HCT116 (cell line): ENCODE data around the gene NPM3. TPM values are rescaled to one million over a fixed set of nuclear protein-coding genes. Genes with fewer than 3 reads are reported as not detected.

Source experiments
- ATAC-seq: fragments of 200-7000 bp; cut with Tn5 transposase; 2 replicates; pipeline ENCODE4 v1.9.1; 2020; ENCODE audit warnings: mild to moderate bottlenecking, moderate library complexity
- BruUV-seq: library from RNA; stranded (reverse); fragments of 400-500 nt; replicated peaks from 2 replicates; lab custom pipeline; 2021; lab: Mats Ljungman, UMichigan
- CTCF ChIA-PET: fragments of 300-600 bp; sonication (Branson Sonifier 250); formaldehyde crosslinking; loops from one replicate; lab custom pipeline; 2021; ENCODE audit warnings: antibody characterized with exemption; lab: Charles Lee
- POLR2A ChIA-PET: fragments of 300-600, 350-600 bp; sonication (Branson Sonifier 250); formaldehyde crosslinking; loops from one replicate; lab custom pipeline; 2021; ENCODE audit warnings: antibody characterized with exemption; lab: Charles Lee
- RAD21 ChIA-PET, 2 experiments: fragments of 300-600 bp; sonication (Branson Sonifier 250); formaldehyde crosslinking; loops; one replicate each; lab custom pipeline; 2023; ENCODE audit warnings: low total read pairs in 2 of 2; ENCODE audit not compliant: uncharacterized antibody in 2 of 2, unreplicated experiment in 2 of 2, low non-redundant PET in 1 of 2; lab: Charles Lee
- DNase-seq: peaks from one replicate; pipeline ENCODE4 v3.0.0-alpha.2; 2010; ENCODE audit warnings: low read depth, low spot score
- H2AFZ ChIP-seq: fragments of 200-600 bp; shearing (Covaris generic), sonication (generic); 2 replicates; pipeline ENCODE4 v1.6.1; 2017; ENCODE audit warnings: low read depth, mixed run types, mixed read lengths, antibody characterized with exemption, low read length; ENCODE audit not compliant: poor library complexity, severe bottlenecking
- H3K27ac ChIP-seq: 2 replicates; pipeline ENCODE4 v1.5.1; 2012; ENCODE audit warnings: low read depth, low read length
- H3K27me3 ChIP-seq: fragments of 200-600 bp; sonication (generic); 2 replicates; pipeline ENCODE4 v1.6.1; 2016; ENCODE audit warnings: mixed run types, low read length, mixed read lengths; ENCODE audit not compliant: insufficient read depth
- H3K36me3 ChIP-seq, 2 experiments: fragments of 200-500 bp in 1 of 2; fragments of 200-600 bp in 1 of 2; sonication (Bioruptor generic) in 1 of 2; sonication (generic) in 1 of 2; 2 replicates each; pipeline versions ENCODE4 v1.5.1 to v1.6.1; 2014 to 2016; ENCODE audit warnings: low read length in 2 of 2, inconsistent platforms in 1 of 2, mixed read lengths in 1 of 2, mixed run types in 1 of 2; ENCODE audit not compliant: insufficient read depth in 2 of 2, control insufficient read depth in 1 of 2
- H3K4me1 ChIP-seq, 2 experiments: fragments of 200-600 bp in 1 of 2; sonication (generic) in 1 of 2; 2 replicates each; pipeline versions ENCODE4 v1.5.1 to v1.6.1; 2012 to 2017; ENCODE audit warnings: low read length in 2 of 2, inconsistent platforms in 1 of 2, mild to moderate bottlenecking in 1 of 2, mixed read lengths in 1 of 2, mixed run types in 1 of 2, moderate library complexity in 1 of 2; ENCODE audit not compliant: insufficient read depth in 2 of 2, control insufficient read depth in 1 of 2
- H3K4me2 ChIP-seq: fragments of 200-600 bp; sonication (generic); 2 replicates; pipeline ENCODE4 v1.6.1; 2017; ENCODE audit warnings: mixed run types, low read length, mixed read lengths
- H3K4me3 ChIP-seq, 2 experiments: fragments of 200-600 bp in 1 of 2; sonication (generic) in 1 of 2; replicated peaks in 1 of 2; 2 replicates each; pipeline ENCODE4 v1.5.1; 2011 to 2016; ENCODE audit warnings: low read length in 2 of 2, control low read depth in 1 of 2, low read depth in 1 of 2, mild to moderate bottlenecking in 1 of 2, mixed read lengths in 1 of 2, mixed run types in 1 of 2
- H3K79me2 ChIP-seq: fragments of 200-600 bp; sonication (generic); 2 replicates; pipeline ENCODE4 v1.6.1; 2017; ENCODE audit warnings: mild to moderate bottlenecking, mixed run types, low read length, moderate library complexity, mixed read lengths; ENCODE audit not compliant: insufficient read depth
- H3K9ac ChIP-seq: fragments of 200-600 bp; sonication (generic); 2 replicates; pipeline ENCODE4 v1.6.1; 2016; ENCODE audit warnings: low read length, mixed read lengths
- H3K9me2 ChIP-seq: fragments of 200-600 bp; sonication (generic), shearing (Covaris generic); 2 replicates; pipeline ENCODE4 v1.6.1; 2017; ENCODE audit warnings: mixed run types, mild to moderate bottlenecking, moderate library complexity; ENCODE audit not compliant: insufficient read depth
- H3K9me3 ChIP-seq, 2 experiments: fragments of 200-500 bp in 1 of 2; fragments of 200-600 bp in 1 of 2; sonication (Bioruptor generic) in 1 of 2; sonication (generic) in 1 of 2; 2 replicates each; pipeline ENCODE4 v1.6.1; 2014 to 2017; ENCODE audit warnings: low read length in 2 of 2, mixed read lengths in 2 of 2, inconsistent platforms in 1 of 2, low read depth in 1 of 2, mild to moderate bottlenecking in 1 of 2, mixed run types in 1 of 2, moderate library complexity in 1 of 2; ENCODE audit not compliant: control insufficient read depth in 1 of 2, insufficient read depth in 1 of 2
- H4K20me1 ChIP-seq: fragments of 200-600 bp; sonication (generic), shearing (Covaris generic); 2 replicates; pipeline ENCODE4 v1.6.1; 2017; ENCODE audit warnings: mixed run types, mild to moderate bottlenecking, moderate library complexity; ENCODE audit not compliant: insufficient read depth
- CBX3 ChIP-seq: IDR thresholded peaks from 2 replicates; pipeline ENCODE4 v1.6.1; 2012; ENCODE audit warnings: low read depth
- CEBPB ChIP-seq: IDR thresholded peaks from 2 replicates; pipeline ENCODE4 v1.6.1; 2012; ENCODE audit warnings: low read depth
- EGR1 ChIP-seq: IDR thresholded peaks from 2 replicates; pipeline ENCODE4 v1.6.1; 2012; ENCODE audit warnings: low read depth
- ELF1 ChIP-seq: IDR thresholded peaks from 2 replicates; pipeline ENCODE4 v1.6.1; 2012; ENCODE audit warnings: low read depth, borderline replicate concordance
- EZH2 ChIP-seq: fragments of 200-600 bp; sonication (generic); IDR thresholded peaks from 2 replicates; pipeline ENCODE4 v1.6.1; 2017; ENCODE audit warnings: antibody characterized with exemption, mixed run types
- EZH2phosphoT487 ChIP-seq: fragments of 200-600 bp; IDR thresholded peaks from 2 replicates; pipeline ENCODE4 v1.6.1; 2018; ENCODE audit warnings: antibody characterized with exemption, borderline replicate concordance
- FOSL1 ChIP-seq: IDR thresholded peaks from 2 replicates; pipeline ENCODE4 v1.6.1; 2012; ENCODE audit warnings: low read depth
- JUND ChIP-seq: IDR thresholded peaks from 2 replicates; pipeline ENCODE4 v1.6.1; 2012
- SIN3A ChIP-seq: IDR thresholded peaks from 2 replicates; pipeline ENCODE4 v1.6.1; 2012; ENCODE audit warnings: low read depth
- SP1 ChIP-seq: IDR thresholded peaks from 2 replicates; pipeline ENCODE4 v1.6.1; 2012; ENCODE audit warnings: low read depth
- SRF ChIP-seq: IDR thresholded peaks from 2 replicates; pipeline ENCODE4 v1.6.1; 2012; ENCODE audit warnings: low read depth
- TCF7L2 ChIP-seq: IDR thresholded peaks from 2 replicates; pipeline ENCODE4 v1.7.0; 2011; ENCODE audit warnings: borderline replicate concordance, inconsistent platforms; ENCODE audit not compliant: insufficient read depth, insufficient read length; ENCODE audit errors: extremely low read depth
- YY1 ChIP-seq: IDR thresholded peaks from 2 replicates; pipeline ENCODE4 v1.6.1; 2011; ENCODE audit warnings: low read length, low read depth, moderate library complexity, mild to moderate bottlenecking; ENCODE audit not compliant: insufficient replicate concordance; ENCODE audit errors: extremely low read depth
- ZNF274 ChIP-seq: fragments of 200-500 bp; sonication (Bioruptor generic); IDR thresholded peaks from 2 replicates; pipeline ENCODE4 v1.6.1; 2014; ENCODE audit warnings: mild to moderate bottlenecking, low read depth, low read length, inconsistent platforms
- intact Hi-C: fragments of 100-400 bp; cut with micrococcal nuclease; formaldehyde crosslinking; loops from 2 replicates; pipeline ENCODE4 v1.10.0; 2022
- total RNA-seq: library from RNA; stranded (reverse); gene quantifications from one replicate; pipeline ENCODE4 v1.2.1, GENCODE V29; 2021; ENCODE audit not compliant: unreplicated experiment
- TF ChIP-seq, protein P1 (sequence below): IDR thresholded peaks from 2 replicates; pipeline ENCODE4 v1.6.1; 2012

Gene NPM3
- total RNA-seq, 1 experiment from 2014 or later, result 267 TPM

DNA sequence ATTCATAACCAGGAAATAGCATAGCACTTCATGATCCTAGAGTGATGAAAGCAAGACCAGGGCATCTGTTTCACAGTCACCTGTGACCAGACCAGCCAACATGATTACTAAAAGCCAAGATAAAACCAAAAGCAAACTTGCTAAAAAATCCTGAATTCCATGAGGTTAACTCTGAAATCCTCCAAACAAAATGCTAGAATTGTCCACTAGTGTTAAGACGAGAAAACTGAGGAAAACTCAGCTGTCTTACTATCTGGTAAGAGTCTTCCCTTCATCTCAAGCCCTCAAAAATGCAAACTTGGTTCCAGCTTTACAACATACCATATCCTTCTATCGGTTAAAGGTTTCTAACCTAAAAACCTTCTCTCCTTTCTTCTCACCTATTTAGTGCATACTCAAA, 1.3 kb upstream of the NPM3 start:
- Histone ChIP-seq H3K4me1 (peaks cover 19 to 42% of the 10 kb centered on the region in 2 experiments), H2AFZ (no peak overlapping the region), H3K27ac (peak overlapping the region; percentile 66; the same call in 1 of the 2 replicates), H3K9me3 (no peaks in the 10 kb centered on the region), H4K20me1 (peaks cover 3% of the 10 kb centered on the region; the same call in 1 of the 2 replicates), H3K4me3 (0 out of 4 replicates have a peak overlapping the region, but pooled peaks of 1 of the 2 experiments have one; percentile 74), H3K4me2 (peak overlapping the region; percentile 94), H3K27me3 (no peaks in the 10 kb centered on the region), H3K36me3 (peaks cover 33 to 35% of the 10 kb centered on the region in 2 experiments; a peak in 3 of 4 replicates), H3K79me2 (peaks cover 39% of the 10 kb centered on the region), H3K9me2 (no peaks in the 10 kb centered on the region), H3K9ac (no peak overlapping the region)
- BruUV-seq, result no TSS peak
- ChIA-PET CTCF (interaction anchor here (0.6 to 5.8 kb wide), 5 partner anchors 52 to 571 kb away, joined by 4 to 220 read pairs (median 8); no protein-coding TSS in a partner anchor), POLR2A (interaction anchor here (1.5 to 2.1 kb wide), 2 partner anchors 11 to 12 kb away, joined by 5 to 6 read pairs; no protein-coding TSS in a partner anchor), RAD21 (no interaction called here)
- ATAC-seq, result no peak
- intact Hi-C loops, result loop anchor here (5.0 kb wide), 2 partner anchors 33 to 197 kb away; partner anchors contain the start of genes DPCD, OGA and POLL
- no peak for DNase-seq
- TF ChIP-seq CEBPB, result no peak
- no peak for TF ChIP-seq SIN3A
- TF ChIP-seq YY1, result no peak
- TF ChIP-seq TCF7L2, result no peak
- no peak for TF ChIP-seq EZH2phosphoT487
- no peak for TF ChIP-seq ZNF274
- TF ChIP-seq, protein P1, sequence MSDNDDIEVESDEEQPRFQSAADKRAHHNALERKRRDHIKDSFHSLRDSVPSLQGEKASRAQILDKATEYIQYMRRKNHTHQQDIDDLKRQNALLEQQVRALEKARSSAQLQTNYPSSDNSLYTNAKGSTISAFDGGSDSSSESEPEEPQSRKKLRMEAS, result no peak
- no peak for TF ChIP-seq SP1
- TF ChIP-seq FOSL1, result no peak
- TF ChIP-seq JUND, result no peak
- no peak for TF ChIP-seq SRF
- no peak for TF ChIP-seq EGR1
- no peak for TF ChIP-seq CBX3
- no peak for TF ChIP-seq ELF1
- no peak for TF ChIP-seq EZH2
